ENCODE measurements around the gene SBF2. TPM values are rescaled to one million over a fixed set of nuclear protein-coding genes. Genes with fewer than 3 reads are reported as not detected.

Gene SBF2
- total and polyA plus RNA-seq, 10 donors, result 3.6 to 70.9 (median 57.1) TPM

GRCh38 chr11:10329935-10330334 is 35.9 kb upstream of the SBF2 start:
- Histone ChIP-seq H3K36me3 (no peaks in the 10 kb centered on the region), H3K4me1 (peaks cover 0 to 29% (median 9%) of the 10 kb centered on the region in 6 donors), H3K9me3 (no peaks in the 10 kb centered on the region), H3K27ac (no peak overlapping the region), H3K4me3 (no peak overlapping the region), H3K27me3 (replicated peaks in 1 of 7) (peaks cover 0 to 2% (median 0%) of the 10 kb centered on the region in 7 donors)
- TF ChIP-seq, protein P1, sequence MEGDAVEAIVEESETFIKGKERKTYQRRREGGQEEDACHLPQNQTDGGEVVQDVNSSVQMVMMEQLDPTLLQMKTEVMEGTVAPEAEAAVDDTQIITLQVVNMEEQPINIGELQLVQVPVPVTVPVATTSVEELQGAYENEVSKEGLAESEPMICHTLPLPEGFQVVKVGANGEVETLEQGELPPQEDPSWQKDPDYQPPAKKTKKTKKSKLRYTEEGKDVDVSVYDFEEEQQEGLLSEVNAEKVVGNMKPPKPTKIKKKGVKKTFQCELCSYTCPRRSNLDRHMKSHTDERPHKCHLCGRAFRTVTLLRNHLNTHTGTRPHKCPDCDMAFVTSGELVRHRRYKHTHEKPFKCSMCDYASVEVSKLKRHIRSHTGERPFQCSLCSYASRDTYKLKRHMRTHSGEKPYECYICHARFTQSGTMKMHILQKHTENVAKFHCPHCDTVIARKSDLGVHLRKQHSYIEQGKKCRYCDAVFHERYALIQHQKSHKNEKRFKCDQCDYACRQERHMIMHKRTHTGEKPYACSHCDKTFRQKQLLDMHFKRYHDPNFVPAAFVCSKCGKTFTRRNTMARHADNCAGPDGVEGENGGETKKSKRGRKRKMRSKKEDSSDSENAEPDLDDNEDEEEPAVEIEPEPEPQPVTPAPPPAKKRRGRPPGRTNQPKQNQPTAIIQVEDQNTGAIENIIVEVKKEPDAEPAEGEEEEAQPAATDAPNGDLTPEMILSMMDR (IDR thresholded peaks at IDR 0.05 in 8 of 11, conservative IDR thresholded peaks at IDR 0.05 in 3 of 11), result no peak
- no peak for TF ChIP-seq POLR2A (IDR thresholded peaks at IDR 0.05)
- TF ChIP-seq POLR2AphosphoS5 (IDR thresholded peaks at IDR 0.05), result no peak
- intact Hi-C loops (cut with DNase I; ENCODE audit: low total_unique reads), result loop anchor here (10.0 kb wide), 1 partner anchor 465 kb away; no protein-coding TSS in a partner anchor
- 78 to 90% (median 88%) methylated on average over 2 of the region's 2 CpGs for WGBS, 5 donors
- no peak for DNase-seq

- TF ChIP-seq, protein P1 (IDR thresholded peaks at IDR 0.05 in 8 of 11, conservative IDR thresholded peaks at IDR 0.05 in 3 of 11), result no peak
- TF ChIP-seq POLR2AphosphoS5 (IDR thresholded peaks at IDR 0.05), result no peak
- no peak for TF ChIP-seq POLR2A (IDR thresholded peaks at IDR 0.05)
- no peaks in the 10 kb centered on the region for H3K27me3 ChIP-seq (replicated peaks in 1 of 7)
- 88 to 100% (median 94%) methylated on average over 2 of the region's 2 CpGs for WGBS, 5 donors
- H3K4me3 ChIP-seq, result no peak overlapping the region
- H3K9me3 ChIP-seq, result no peaks in the 10 kb centered on the region
- H3K4me1 ChIP-seq, result peaks cover 0 to 29% (median 9%) of the 10 kb centered on the region in 6 donors
- no peaks in the 10 kb centered on the region for H3K36me3 ChIP-seq
- intact Hi-C loops (cut with DNase I; ENCODE audit: low total_unique reads), result loop anchor here (10.0 kb wide), 1 partner anchor 465 kb away; no protein-coding TSS in a partner anchor
- peak overlapping the region in 2 of 8 donors; percentile 20 to 49 for H3K27ac ChIP-seq
- no peak for DNase-seq
These were observed 35.3 kb upstream of the SBF2 start for GRCh38 chr11:10329356-10329755.

- DNase-seq, result no peak
- TF ChIP-seq POLR2AphosphoS5 (IDR thresholded peaks at IDR 0.05), result no peak
- TF ChIP-seq POLR2A (IDR thresholded peaks at IDR 0.05), result no peak
- TF ChIP-seq, protein P1 (IDR thresholded peaks at IDR 0.05 in 8 of 11, conservative IDR thresholded peaks at IDR 0.05 in 3 of 11), result no peak
These were observed 34.5 kb upstream of the SBF2 start for GRCh38 chr11:10328314-10329098.

DNA sequence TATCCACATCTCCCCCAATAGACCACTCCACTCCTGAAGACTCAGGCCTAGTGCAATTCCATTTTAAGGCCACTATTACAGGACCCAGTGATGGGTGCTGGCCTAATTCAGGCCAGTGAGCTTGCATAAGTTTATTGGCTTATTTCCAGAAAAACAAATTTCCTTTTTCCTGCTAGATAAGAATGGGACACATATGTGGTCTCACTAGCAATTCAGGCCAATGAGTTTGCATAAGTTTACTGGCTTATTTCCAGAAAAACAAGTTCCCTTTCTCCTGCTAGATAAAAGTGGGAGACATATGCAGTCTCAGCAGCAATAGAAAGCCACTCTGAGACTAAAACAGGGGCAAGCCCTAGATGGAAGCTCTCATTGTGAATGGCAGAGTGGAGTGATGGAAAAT is 33.2 kb upstream of the SBF2 start:
- intact Hi-C loops (cut with DNase I; ENCODE audit: low total_unique reads), result loop anchor here (10.0 kb wide), 1 partner anchor 462 kb away; no protein-coding TSS in a partner anchor
- H3K4me3 ChIP-seq, result no peak overlapping the region
- peaks cover 6 to 34% (median 15%) of the 10 kb centered on the region in 6 donors for H3K4me1 ChIP-seq
- TF ChIP-seq POLR2A (IDR thresholded peaks at IDR 0.05) (no peak), POLR2AphosphoS5 (IDR thresholded peaks at IDR 0.05) (no peak)
- TF ChIP-seq, protein P1 (IDR thresholded peaks at IDR 0.05 in 8 of 11, conservative IDR thresholded peaks at IDR 0.05 in 3 of 11), result no peak
- no peak for DNase-seq
- H3K27me3 ChIP-seq (replicated peaks in 1 of 7), result no peaks in the 10 kb centered on the region
- H3K9me3 ChIP-seq, result no peaks in the 10 kb centered on the region
- H3K27ac ChIP-seq, result peak overlapping the region in 1 of 8 donors; percentile 58
- H3K36me3 ChIP-seq, result no peaks in the 10 kb centered on the region

More at GRCh38 chr11:10328314-10329098, 34.5 kb upstream of the SBF2 start:
- no peak overlapping the region for H3K4me3 ChIP-seq
- H3K27me3 ChIP-seq (replicated peaks in 1 of 7), result no peaks in the 10 kb centered on the region
- WGBS, 5 donors, result 37 to 71% (median 39%) methylated on average over 3 of the region's 3 CpGs
- H3K4me1 ChIP-seq, result peaks cover 0 to 29% (median 9%) of the 10 kb centered on the region in 6 donors
- H3K9me3 ChIP-seq, result no peaks in the 10 kb centered on the region
- intact Hi-C loops (cut with DNase I; ENCODE audit: low total_unique reads), result loop anchor here (10.0 kb wide), 1 partner anchor 464 kb away; no protein-coding TSS in a partner anchor
- peak overlapping the region in 5 of 8 donors; percentile 20 to 58 (median 46) for H3K27ac ChIP-seq
- H3K36me3 ChIP-seq, result no peaks in the 10 kb centered on the region

Measured in spleen (tissue), 11 donors.